A549 (cell line): Measurements from ENCODE around the gene PCNT. TPM values are rescaled to one million over a fixed set of nuclear protein-coding genes. Genes with fewer than 3 reads are reported as not detected.

Source experiments
- ATAC-seq, 2 experiments: fragments of 200-7000 bp in 1 of 2; fragments of >200 bp in 1 of 2; cut with Nextera tagmentation in 1 of 2; cut with Tn5 transposase in 1 of 2; 3 replicates each; pipeline versions ENCODE4 v1.8.0 to v1.9.1; 2018 to 2020; ENCODE audit warnings: mild to moderate bottlenecking in 1 of 2, moderate library complexity in 1 of 2
- CTCF ChIA-PET: fragments of 300-600 bp; sonication (Branson Sonifier 250); formaldehyde crosslinking; extraction: SDS; loops from one replicate; lab custom pipeline; 2021; ENCODE audit warnings: antibody characterized with exemption, inconsistent platforms; lab: Yijun Ruan, JAX
- POLR2A ChIA-PET: fragments of 350-600 bp; formaldehyde crosslinking; extraction: SDS; loops from one replicate; lab custom pipeline; 2021; ENCODE audit warnings: antibody characterized with exemption, inconsistent platforms; lab: Yijun Ruan, JAX
- DNase-seq, 2 experiments: peaks; one replicate each; pipeline versions ENCODE4 v3.0.0 to v3.0.0-alpha.2; 2011 to 2016; ENCODE audit warnings: low read depth in 1 of 2, low spot score in 1 of 2
- FAIRE-seq: peaks from 2 replicates; lab custom pipeline; 2011; peaks lifted over from hg19 to GRCh38; lab: Jason Lieb, UNC
- H3K27ac ChIP-seq, 2 experiments: fragments of >200 bp; sonication (Bioruptor Twin); formaldehyde crosslinking; 3 replicates each; pipeline ENCODE4 v1.5.1; 2016 to 2017
- H3K4me1 ChIP-seq: fragments of >200 bp; sonication (Bioruptor Twin); formaldehyde crosslinking; 3 replicates; pipeline ENCODE4 v1.6.1; 2016
- H3K4me2 ChIP-seq: fragments of >200 bp; sonication (Bioruptor Twin); formaldehyde crosslinking; 3 replicates; pipeline ENCODE4 v1.6.1; 2016
- H3K4me3 ChIP-seq: fragments of >200 bp; sonication (Bioruptor Twin); formaldehyde crosslinking; 3 replicates; pipeline ENCODE4 v1.5.1; 2016
- H3K9me3 ChIP-seq: fragments of >200 bp; sonication (Bioruptor Twin); formaldehyde crosslinking; 3 replicates; pipeline ENCODE4 v1.6.1; 2016
- BHLHE40 ChIP-seq: IDR thresholded peaks from 2 replicates; pipeline ENCODE4 v1.6.1; 2012; ENCODE audit warnings: low read depth, low read length, inconsistent platforms
- EHMT2 ChIP-seq: fragments of 200-600 bp; sonication (generic); IDR thresholded peaks from 2 replicates; pipeline ENCODE4 v1.6.1; 2016; ENCODE audit warnings: antibody characterized with exemption, low read depth, mild to moderate bottlenecking, moderate library complexity
- ESRRA ChIP-seq: fragments of 150-350 bp; IDR thresholded peaks from 2 replicates; pipeline ENCODE4 v1.6.1; 2014; ENCODE audit warnings: mild to moderate bottlenecking, low read length, borderline replicate concordance
- FOSB ChIP-seq: fragments of 250-450 bp; sonication (Bioruptor Pico); IDR thresholded peaks from 2 replicates; pipeline ENCODE4 v1.5.0; 2020; ENCODE audit warnings: mild to moderate bottlenecking, moderate library complexity
- HDAC2 ChIP-seq: fragments of 200-600 bp; sonication (generic); IDR thresholded peaks from 2 replicates; pipeline ENCODE4 v1.6.1; 2016
- HOXB5 ChIP-seq: fragments of 250-450 bp; sonication (Bioruptor Pico); IDR thresholded peaks from 2 replicates; pipeline ENCODE4 v1.5.0; 2020; ENCODE audit warnings: mild to moderate bottlenecking, moderate library complexity
- JUN ChIP-seq, 2 experiments: fragments of >200 bp; sonication (Bioruptor Twin); formaldehyde crosslinking; IDR thresholded peaks; 2 replicates in 1 of 2; 3 replicates in 1 of 2; pipeline ENCODE4 v1.6.1; 2016 to 2017
- JUNB ChIP-seq: fragments of >200 bp; sonication (Bioruptor Twin); formaldehyde crosslinking; IDR thresholded peaks from 2 replicates; pipeline ENCODE4 v1.6.1; 2016
- KDM5A ChIP-seq: fragments of 200-600 bp; sonication (generic); IDR thresholded peaks from 2 replicates; pipeline ENCODE4 v1.6.1; 2016; ENCODE audit warnings: antibody characterized with exemption, mild to moderate bottlenecking
- MAZ ChIP-seq: fragments of 150-350 bp; IDR thresholded peaks from 2 replicates; pipeline ENCODE4 v1.6.1; 2014; ENCODE audit warnings: antibody characterized with exemption, low read depth, low read length, borderline replicate concordance
- POLR2AphosphoS2 ChIP-seq: conservative IDR thresholded peaks from 2 replicates; pipeline ENCODE4 v1.6.1; 2012; ENCODE audit warnings: low read length, improper control_type of control experiment, inconsistent platforms
- RFX5 ChIP-seq: fragments of 450-650 bp; IDR thresholded peaks from 2 replicates; pipeline ENCODE4 v1.7.1; 2014; ENCODE audit warnings: antibody characterized with exemption, mild to moderate bottlenecking, moderate library complexity
- SMC3 ChIP-seq: fragments of >200 bp; sonication (Bioruptor Twin); formaldehyde crosslinking; IDR thresholded peaks from 3 replicates; pipeline ENCODE4 v1.6.1; 2018; ENCODE audit warnings: inconsistent platforms
- TFCP2L1 ChIP-seq: fragments of 250-450 bp; sonication (Bioruptor Pico); IDR thresholded peaks from 2 replicates; pipeline ENCODE4 v1.5.0; 2021; ENCODE audit warnings: mild to moderate bottlenecking
- ZSCAN20 ChIP-seq: fragments of 250-450 bp; sonication (Bioruptor Pico); IDR thresholded peaks from 2 replicates; pipeline ENCODE4 v1.8.0; 2022; ENCODE audit warnings: mild to moderate bottlenecking, moderate library complexity
- WGBS: methylation state at CpG from one replicate; pipeline ENCODE4 v1.1.6; 2017; ENCODE audit errors: missing lambda C conversion rate; 5-methylcytosine and 5-hydroxymethylcytosine counted together
- polyA plus RNA-seq, 4 experiments: library from polyadenylated mRNA; depleted of rRNA in 3 of 4; stranded (reverse); fragments of >200 nt; fragmentation: RNase III in 1 of 4; extraction: RNeasy Plus Mini Kit Qiagen cat#74134 plus additional on column Dnase treatment in 1 of 4; gene quantifications; 2 replicates in 3 of 4; 3 replicates in 1 of 4; pipeline ENCODE4 v1.2.3, GENCODE V29; 2011 to 2017
- TF ChIP-seq, protein P1 (sequence below): fragments of >200 bp; sonication (Bioruptor Twin); formaldehyde crosslinking; IDR thresholded peaks from 3 replicates; pipeline ENCODE4 v1.5.1; 2016
- TF ChIP-seq, protein P2 (sequence below): IDR thresholded peaks from 2 replicates; pipeline ENCODE4 v1.6.1; 2012
- TF ChIP-seq, protein P3 (sequence below): fragments of 200-600 bp; sonication (generic); IDR thresholded peaks from 2 replicates; pipeline ENCODE4 v1.6.1; 2016; ENCODE audit warnings: antibody characterized with exemption, mild to moderate bottlenecking, moderate library complexity
- TF ChIP-seq, protein P4 (sequence below): fragments of 250-450 bp; sonication (Bioruptor Pico); IDR thresholded peaks from 2 replicates; pipeline ENCODE4 v1.5.0; 2020; ENCODE audit warnings: low read depth, mild to moderate bottlenecking, moderate library complexity

Gene PCNT
- polyA plus RNA-seq, 2 of the 4 experiments (the other 2 are of a cell fraction): 11.1 to 14.6 TPM

DNA sequence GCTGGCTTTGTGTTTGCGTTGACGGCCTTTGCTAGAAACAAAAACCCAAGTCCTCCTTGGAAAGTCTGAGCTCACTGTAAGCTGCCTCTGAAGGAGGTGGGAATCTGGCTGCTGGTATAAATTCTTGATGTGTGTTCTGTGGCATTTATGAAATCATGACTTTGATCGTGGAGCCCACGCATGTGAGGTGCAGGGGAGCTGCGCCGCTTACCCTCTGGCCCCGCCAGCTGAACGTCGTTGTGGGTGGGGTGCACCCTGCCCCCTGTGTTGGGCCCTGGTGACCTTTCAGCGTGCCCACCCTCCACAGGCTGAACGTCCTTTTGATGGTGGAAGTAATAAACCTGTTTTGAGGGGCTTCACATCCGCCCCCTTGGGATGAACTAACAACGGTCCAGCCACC, 113.6 kb downstream of the PCNT start:
- no peak overlapping the region for H3K27ac ChIP-seq
- TF ChIP-seq ESRRA: no peak
- TF ChIP-seq FOSB (CRISPR knock-in tag): no peak
- no peak for TF ChIP-seq POLR2AphosphoS2
- no peak for TF ChIP-seq TFCP2L1 (CRISPR knock-in tag)
- TF ChIP-seq BHLHE40: no peak
- TF ChIP-seq HOXB5: no peak
- TF ChIP-seq ZSCAN20 (CRISPR knock-in tag): no peak
- TF ChIP-seq SMC3: no peak
- TF ChIP-seq, all 56 proteins: peak for 0
- 91% methylated on average over 12 of the region's 13 CpGs for WGBS
- Histone ChIP-seq H3K4me3 (no peak overlapping the region), H3K4me2 (no peak overlapping the region), H3K9me3 (no peaks in the 10 kb centered on the region), H3K4me1 (no peaks in the 10 kb centered on the region)
- POLR2A ChIA-PET: no interaction called here
- DNase-seq (no peak), FAIRE-seq (no peak), ATAC-seq (no peak)
- CTCF ChIA-PET: no interaction called here

GRCh38 chr21:46438241-46438640, 114.3 kb downstream of the PCNT start:
- TF ChIP-seq HDAC2: no peak
- TF ChIP-seq, protein P1, sequence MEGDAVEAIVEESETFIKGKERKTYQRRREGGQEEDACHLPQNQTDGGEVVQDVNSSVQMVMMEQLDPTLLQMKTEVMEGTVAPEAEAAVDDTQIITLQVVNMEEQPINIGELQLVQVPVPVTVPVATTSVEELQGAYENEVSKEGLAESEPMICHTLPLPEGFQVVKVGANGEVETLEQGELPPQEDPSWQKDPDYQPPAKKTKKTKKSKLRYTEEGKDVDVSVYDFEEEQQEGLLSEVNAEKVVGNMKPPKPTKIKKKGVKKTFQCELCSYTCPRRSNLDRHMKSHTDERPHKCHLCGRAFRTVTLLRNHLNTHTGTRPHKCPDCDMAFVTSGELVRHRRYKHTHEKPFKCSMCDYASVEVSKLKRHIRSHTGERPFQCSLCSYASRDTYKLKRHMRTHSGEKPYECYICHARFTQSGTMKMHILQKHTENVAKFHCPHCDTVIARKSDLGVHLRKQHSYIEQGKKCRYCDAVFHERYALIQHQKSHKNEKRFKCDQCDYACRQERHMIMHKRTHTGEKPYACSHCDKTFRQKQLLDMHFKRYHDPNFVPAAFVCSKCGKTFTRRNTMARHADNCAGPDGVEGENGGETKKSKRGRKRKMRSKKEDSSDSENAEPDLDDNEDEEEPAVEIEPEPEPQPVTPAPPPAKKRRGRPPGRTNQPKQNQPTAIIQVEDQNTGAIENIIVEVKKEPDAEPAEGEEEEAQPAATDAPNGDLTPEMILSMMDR: no peak
- Histone ChIP-seq H3K4me3 (no peak overlapping the region), H3K9me3 (no peaks in the 10 kb centered on the region), H3K27ac (no peak overlapping the region), H3K4me1 (no peaks in the 10 kb centered on the region; the same call in 2 of the 3 replicates), H3K4me2 (no peak overlapping the region)
- ChIA-PET CTCF (no interaction called here), POLR2A (interaction anchor here (0.7 kb wide), 1 partner anchor 99 kb away, joined by 3 read pairs; no protein-coding TSS in a partner anchor)
- DNase-seq: no peak
- FAIRE-seq: no peak
- ATAC-seq: no peak
- 98% methylated on average over 9 of the region's 11 CpGs for WGBS

- 86% methylated on average over 13 of the region's 18 CpGs for WGBS
- H3K4me1 ChIP-seq: no peaks in the 10 kb centered on the region; the same call in 2 of the 3 replicates
- POLR2A ChIA-PET: no interaction called here
- CTCF ChIA-PET: no interaction called here
- no peak overlapping the region for H3K27ac ChIP-seq
- no peak for ATAC-seq
- TF ChIP-seq, protein P2, sequence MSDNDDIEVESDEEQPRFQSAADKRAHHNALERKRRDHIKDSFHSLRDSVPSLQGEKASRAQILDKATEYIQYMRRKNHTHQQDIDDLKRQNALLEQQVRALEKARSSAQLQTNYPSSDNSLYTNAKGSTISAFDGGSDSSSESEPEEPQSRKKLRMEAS: no peak
- no peak for TF ChIP-seq JUNB
- TF ChIP-seq RFX5: no peak
- TF ChIP-seq ESRRA: no peak
- TF ChIP-seq, protein P3, sequence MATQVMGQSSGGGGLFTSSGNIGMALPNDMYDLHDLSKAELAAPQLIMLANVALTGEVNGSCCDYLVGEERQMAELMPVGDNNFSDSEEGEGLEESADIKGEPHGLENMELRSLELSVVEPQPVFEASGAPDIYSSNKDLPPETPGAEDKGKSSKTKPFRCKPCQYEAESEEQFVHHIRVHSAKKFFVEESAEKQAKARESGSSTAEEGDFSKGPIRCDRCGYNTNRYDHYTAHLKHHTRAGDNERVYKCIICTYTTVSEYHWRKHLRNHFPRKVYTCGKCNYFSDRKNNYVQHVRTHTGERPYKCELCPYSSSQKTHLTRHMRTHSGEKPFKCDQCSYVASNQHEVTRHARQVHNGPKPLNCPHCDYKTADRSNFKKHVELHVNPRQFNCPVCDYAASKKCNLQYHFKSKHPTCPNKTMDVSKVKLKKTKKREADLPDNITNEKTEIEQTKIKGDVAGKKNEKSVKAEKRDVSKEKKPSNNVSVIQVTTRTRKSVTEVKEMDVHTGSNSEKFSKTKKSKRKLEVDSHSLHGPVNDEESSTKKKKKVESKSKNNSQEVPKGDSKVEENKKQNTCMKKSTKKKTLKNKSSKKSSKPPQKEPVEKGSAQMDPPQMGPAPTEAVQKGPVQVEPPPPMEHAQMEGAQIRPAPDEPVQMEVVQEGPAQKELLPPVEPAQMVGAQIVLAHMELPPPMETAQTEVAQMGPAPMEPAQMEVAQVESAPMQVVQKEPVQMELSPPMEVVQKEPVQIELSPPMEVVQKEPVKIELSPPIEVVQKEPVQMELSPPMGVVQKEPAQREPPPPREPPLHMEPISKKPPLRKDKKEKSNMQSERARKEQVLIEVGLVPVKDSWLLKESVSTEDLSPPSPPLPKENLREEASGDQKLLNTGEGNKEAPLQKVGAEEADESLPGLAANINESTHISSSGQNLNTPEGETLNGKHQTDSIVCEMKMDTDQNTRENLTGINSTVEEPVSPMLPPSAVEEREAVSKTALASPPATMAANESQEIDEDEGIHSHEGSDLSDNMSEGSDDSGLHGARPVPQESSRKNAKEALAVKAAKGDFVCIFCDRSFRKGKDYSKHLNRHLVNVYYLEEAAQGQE: no peak
- no peaks in the 10 kb centered on the region for H3K9me3 ChIP-seq
- no peak overlapping the region for H3K4me3 ChIP-seq
- no peak for FAIRE-seq
- no peak overlapping the region for H3K4me2 ChIP-seq
- no peak for DNase-seq
Measured at GRCh38 chr21:46439906-46440305, 116.0 kb downstream of the PCNT start.

DNA sequence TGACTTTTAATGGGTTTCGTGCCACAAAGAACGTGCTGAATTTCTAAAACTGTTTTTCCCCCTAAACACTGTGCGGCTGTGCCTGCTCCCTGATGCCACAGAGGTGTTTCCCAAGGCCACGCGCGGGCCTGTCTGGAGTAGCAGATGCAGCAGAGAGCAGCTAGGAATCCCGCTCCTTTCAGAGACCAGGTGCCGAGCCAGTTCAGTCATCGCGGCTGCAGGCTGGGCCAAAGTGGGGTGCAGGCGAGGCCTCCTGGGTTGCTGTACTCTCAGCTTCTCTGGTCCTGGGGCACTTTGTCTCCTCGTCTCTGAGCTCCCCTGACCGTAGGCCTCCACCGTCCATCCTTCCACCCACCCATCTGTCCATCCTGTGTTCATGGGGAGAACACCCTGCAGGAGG, 117.4 kb downstream of the PCNT start:
- no peak overlapping the region for H3K4me2 ChIP-seq
- no peak overlapping the region for H3K4me3 ChIP-seq
- WGBS: 93% methylated on average over 14 of the region's 14 CpGs
- FAIRE-seq: no peak
- ATAC-seq: no peak
- no peak for DNase-seq
- TF ChIP-seq POLR2AphosphoS2: no peak
- TF ChIP-seq HOXB5: no peak
- no peak for TF ChIP-seq JUN (IDR thresholded peaks at IDR 0.05)
- no peak for TF ChIP-seq KDM5A
- TF ChIP-seq, protein P4, sequence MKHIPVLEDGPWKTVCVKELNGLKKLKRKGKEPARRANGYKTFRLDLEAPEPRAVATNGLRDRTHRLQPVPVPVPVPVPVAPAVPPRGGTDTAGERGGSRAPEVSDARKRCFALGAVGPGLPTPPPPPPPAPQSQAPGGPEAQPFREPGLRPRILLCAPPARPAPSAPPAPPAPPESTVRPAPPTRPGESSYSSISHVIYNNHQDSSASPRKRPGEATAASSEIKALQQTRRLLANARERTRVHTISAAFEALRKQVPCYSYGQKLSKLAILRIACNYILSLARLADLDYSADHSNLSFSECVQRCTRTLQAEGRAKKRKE (CRISPR knock-in tag): no peak
- no peak for TF ChIP-seq EHMT2
- TF ChIP-seq MAZ: no peak
- no peak for TF ChIP-seq ESRRA
- ChIA-PET CTCF (no interaction called here), POLR2A (no interaction called here)
- H3K4me1 ChIP-seq: no peaks in the 10 kb centered on the region; the same call in 2 of the 3 replicates
- H3K9me3 ChIP-seq: no peaks in the 10 kb centered on the region
- no peak overlapping the region for H3K27ac ChIP-seq
